Left ventricle myocardium superior (tissue), 1 donor: Measurements from ENCODE around the gene C8G. TPM values are rescaled to one million over a fixed set of nuclear protein-coding genes. Genes with fewer than 3 reads are reported as not detected.
A peak's percentile ranks its signal among the peaks of the same experiment; 100 is the strongest.

Source experiments
- ATAC-seq: fragments of 200-7000 bp; cut with Tn5 transposase; one replicate; pipeline ENCODE4 v1.9.1; 2020; ENCODE audit warnings: mild to moderate bottlenecking, moderate library complexity
- DNase-seq: peaks from one replicate; pipeline ENCODE4 v3.0.0-alpha.2; 2020
- intact Hi-C: fragments of 100-400 bp; cut with micrococcal nuclease; formaldehyde crosslinking; loops from one replicate; pipeline ENCODE4 v1.11.0; 2022
- total RNA-seq: library from RNA; stranded (reverse); fragmentation: NEBNext Ultra II Directional; extraction: Animal tissue kit (Norgen Biotek cat#: 25700); gene quantifications from one replicate; pipeline ENCODE4 v1.2.1, GENCODE V29; 2021
- donor health status: DM: no; HTN: yes; CAD: no; lungs with severe emphysema.

C8G gene
- total RNA-seq, 1 donor from 2014 or later = 2.2 TPM

DNA sequence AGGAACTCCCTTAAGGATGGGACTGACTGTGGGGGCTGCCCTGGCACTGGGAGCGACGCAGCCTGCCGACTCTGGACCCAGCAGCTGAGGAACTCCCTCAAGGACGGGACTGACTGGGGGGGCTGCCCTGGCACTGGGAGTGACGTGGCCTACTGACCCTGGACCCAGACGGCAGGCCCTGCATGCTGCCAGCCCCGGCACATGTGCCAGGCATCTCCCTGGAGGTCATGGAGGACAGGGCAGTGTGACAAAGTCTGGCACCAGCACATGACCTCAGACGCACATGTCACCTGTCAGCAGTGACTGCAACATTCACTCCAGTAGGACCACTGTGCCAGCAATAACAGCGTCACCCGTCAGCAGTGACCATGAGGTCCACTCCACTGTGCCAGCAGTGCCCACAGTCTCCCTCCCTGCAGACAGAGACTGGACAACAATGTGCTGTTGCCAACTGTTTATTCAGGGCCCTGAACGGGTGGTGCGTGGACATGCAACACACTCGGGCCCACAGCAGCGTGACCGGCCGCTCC, 5.0 kb upstream of the C8G start:
- ATAC-seq = peak; percentile 76
- peak; percentile 87 for DNase-seq
- intact Hi-C loops = no loop called here

DNA sequence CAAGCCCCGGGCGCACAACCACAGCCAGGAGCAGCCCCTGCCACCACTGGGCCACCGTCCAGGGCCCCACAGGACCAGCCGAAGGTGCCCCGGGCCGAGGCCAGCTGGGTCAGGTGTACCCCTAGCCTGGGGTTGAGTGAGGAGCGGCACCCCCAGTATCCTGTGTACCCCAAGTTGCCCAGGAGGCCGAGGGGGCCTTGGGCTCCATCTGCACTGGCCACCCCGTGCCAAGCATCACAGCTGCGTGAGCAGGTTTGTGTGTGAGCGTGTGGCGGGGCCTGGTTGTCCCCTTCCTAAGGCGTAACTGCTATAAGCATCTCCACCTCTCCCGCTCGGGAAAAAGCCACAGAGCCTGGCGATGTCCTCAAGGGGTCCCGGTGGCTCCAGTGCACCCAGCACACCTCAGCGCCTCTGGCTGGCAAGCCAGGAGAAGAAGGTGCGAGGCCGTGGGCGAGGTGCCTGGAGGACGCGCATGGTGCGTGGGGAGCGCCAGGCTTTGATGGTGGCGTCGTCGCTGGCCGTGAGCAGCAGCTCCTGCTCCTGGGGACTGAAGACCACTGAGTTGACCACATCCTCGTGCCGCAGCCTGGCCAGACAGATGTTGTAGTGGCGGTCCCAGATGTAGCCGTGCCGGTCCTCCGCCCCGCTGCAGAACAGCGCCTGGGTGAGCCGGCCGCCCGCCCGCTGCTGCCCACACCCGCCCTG, 4.4 kb upstream of the C8G start:
- intact Hi-C loops = no loop called here
- ATAC-seq (no peak), DNase-seq (peak; percentile 46)

DNA sequence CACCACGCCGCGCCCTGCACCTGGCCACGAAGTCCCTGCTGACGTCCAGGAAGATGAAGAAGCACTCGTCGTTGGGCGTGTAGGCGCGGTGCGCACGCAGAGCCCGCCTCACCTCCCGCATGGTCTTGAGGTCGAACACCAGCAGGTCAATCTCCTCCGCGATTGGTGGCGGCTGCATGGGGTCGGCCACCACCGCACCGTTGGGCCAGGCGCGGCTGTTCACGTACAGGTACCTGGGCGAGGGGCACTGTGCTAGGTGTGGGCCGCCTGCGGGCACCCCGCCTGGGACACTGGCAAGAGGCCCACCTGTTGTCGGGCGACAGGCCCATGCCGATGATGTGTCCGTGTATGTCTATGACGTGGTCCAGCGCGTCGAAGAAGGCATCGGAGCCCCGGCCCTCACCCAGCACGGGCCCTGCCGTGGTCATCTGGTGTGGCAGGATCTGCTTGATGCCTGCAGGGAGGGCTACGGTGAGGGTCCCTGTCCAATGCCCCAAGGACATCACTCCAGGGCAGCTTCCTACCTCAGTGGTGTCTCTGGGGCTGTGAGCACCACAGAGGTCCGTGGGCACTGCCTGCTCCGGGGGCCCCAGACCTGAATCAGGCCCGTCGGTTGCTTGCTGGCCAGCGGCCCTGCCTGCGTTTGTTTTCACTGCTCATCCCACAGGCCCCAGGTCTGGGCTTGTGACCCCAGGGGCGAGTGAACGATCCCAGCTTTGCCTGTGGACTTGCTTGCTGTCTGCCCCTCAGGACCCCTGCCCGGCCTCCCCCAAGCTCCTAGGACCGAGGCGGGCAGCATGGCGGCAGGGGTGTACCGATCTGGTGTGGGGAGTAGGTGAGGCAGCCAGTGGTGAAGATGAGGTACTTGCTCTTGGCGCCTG, 3.6 kb upstream of the C8G start:
- DNase-seq (peak; percentile 41), ATAC-seq (no peak)
- intact Hi-C loops = no loop called here

DNA sequence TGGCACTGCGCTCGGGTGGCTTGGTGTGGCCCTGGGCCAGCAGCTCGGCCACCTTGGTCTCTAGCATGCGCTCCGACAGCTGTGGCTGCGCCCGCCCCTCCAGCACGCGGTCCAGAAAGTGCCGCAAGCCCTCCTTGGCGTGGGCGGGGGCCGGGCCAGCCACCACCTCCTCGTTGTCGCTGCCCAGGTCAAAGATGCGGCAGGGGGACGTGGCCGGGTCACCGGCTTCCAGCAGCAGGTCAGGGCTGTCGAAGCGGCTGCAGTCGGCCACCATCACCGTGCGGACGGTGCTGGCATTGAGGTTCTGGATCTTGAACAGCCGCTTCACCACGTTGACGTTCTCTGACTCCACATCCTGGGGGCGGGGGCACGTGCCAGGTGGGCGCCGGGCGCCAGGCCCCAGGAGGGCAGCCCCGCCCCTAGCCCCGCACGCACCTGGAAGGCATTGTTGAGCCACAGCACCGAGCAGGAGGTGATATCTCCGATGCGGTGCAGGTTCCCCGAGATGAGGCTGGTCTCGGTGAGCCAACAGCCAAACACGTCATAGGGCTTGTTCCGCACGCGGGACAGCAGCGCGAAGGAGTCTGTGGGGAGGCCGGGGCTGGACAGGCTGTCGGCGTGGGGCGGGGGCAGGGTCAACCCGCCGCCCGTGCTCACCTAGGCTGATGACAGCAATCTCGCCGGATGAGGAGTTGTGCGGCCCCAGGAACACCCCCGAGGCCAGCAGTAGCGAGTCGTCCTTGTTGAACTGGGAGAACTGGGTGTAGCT, 2.7 kb upstream of the C8G start:
- DNase-seq = peak; percentile 41
- ATAC-seq = no peak

GRCh38 chr9:136942881-136943230, 2.2 kb upstream of the C8G start:
- DNase-seq (no peak), ATAC-seq (no peak)
- intact Hi-C loops = no loop called here

More for the DNA sequence above, 2.7 kb upstream of the C8G start:
- intact Hi-C loops = no loop called here

DNA sequence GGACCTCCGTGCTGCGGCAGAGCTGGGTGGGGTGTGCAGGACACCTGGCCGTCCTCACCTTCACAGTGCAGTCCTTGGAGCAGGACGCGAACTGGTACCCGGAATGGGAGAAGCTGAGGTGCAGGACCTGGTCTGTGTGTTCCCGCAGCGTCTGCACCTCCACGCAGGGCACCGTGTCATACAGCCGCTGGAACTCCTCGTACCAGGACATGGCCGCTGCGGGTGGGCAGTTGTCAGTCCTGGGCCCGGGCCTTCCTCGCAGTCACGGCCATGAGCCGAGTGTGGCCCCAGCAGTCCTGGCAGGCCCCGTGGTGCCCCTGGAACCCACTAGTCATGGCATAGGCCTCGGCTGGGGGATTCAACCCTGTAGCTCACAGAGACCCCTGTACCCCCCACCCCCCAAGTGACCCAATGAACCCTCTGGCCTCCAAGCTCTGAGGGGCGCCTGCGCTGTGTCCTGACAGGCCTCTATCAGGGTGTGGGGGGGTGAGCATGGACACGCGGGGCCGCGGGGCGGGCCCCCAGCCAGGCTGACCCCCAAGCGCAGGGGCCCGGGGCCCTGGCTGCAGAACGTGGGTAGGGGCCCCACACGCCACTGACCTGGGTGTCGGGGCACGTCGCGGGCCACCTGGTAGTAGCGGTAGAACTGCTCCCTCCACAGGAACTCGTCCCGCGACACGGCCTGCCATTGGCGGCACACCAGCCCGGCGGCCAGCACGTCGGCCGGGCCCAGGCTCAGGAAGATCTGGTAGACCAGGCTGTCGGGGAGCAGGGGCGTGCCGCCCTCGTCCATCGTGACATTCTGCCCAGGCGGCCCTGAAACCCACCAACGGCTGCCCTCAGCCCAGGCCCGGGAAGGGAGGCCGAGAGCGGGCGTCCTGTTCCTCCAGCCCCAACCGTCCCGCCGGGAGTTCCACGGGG, 1.5 kb upstream of the C8G start:
- ATAC-seq (no peak), DNase-seq (peak; percentile 69)
- intact Hi-C loops = no loop called here

- DNase-seq (no peak), ATAC-seq (peak; percentile 29)
- intact Hi-C loops = no loop called here
These were observed 878 bp upstream of the C8G start for GRCh38 chr9:136944212-136944518.

DNA sequence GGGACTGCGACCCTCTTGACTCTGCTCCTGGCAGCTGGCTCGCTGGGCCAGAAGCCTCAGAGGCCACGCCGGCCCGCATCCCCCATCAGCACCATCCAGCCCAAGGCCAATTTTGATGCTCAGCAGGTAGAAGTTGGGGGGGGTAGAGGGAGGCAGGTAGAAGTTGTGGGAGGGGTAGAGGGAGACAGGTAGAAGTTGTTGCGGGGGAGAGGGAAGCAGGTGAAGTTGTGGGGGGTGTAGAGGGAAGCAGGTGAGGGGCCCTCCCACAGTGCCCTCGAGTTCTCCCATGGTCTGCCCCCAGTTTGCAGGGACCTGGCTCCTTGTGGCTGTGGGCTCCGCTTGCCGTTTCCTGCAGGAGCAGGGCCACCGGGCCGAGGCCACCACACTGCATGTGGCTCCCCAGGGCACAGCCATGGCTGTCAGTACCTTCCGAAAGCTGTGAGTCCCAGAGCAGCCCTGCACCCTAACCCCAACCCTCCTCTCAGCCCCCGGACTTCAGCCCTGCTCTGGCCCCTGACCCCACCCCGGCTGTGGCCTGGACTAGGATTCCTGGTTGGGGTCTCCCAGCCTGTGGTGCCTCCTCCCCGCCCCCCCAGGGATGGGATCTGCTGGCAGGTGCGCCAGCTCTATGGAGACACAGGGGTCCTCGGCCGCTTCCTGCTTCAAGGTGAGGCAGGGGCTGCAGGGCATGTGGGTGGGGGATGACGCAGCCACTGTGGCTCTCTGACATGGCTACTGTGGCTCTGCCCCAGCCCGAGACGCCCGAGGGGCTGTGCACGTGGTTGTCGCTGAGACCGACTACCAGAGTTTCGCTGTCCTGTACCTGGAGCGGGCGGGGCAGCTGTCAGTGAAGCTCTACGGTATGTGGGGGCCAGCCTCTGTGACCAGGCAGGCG, 537 bp downstream of the C8G start:
- ATAC-seq = no peak
- DNase-seq = peak; percentile 44
- intact Hi-C loops = no loop called here

- intact Hi-C loops = no loop called here
These were observed 1.4 kb downstream of the C8G start for GRCh38 chr9:136946228-136947027.

DNA sequence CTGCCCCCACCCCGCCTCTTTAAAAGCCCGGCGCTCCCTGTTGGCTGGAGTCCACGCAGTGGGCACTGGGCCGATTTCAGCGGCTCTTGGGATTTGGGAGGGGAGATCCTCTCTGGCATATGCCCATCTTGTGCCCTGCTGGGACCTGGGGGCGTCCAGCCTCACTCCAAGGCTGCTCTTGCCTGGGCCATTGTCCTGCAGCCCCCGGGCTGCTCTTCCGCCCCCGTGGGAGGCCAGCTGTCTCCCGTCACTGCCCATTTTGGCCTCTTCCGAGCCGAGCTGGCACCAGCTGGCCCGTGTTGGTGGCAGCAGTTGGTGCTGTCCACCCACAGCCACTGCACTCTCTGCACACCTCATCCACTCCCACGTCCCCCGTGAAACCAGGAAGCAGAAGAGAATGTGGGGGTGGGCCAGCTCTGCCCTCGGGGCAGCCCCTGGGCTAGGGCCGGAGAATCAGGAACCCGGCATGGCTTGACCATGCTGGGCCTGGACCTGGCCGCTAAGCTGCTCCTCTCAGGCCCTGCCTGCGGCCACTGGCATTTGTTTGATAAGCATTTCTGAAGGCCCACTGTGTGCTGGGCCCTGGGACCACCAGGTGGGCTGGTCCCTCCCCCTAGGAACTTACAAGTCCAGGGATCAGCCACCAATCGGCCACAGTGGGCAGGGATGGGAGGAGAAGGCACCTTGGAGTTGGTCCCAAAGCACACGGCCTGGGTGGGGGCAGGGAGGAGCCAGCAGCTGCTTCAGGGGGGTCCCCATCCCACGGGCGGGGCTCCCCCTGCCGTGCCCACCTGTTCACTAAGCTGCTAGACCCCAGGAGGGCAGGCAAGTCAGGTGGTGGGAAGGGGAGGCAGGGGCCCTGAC, 2.2 kb downstream of the C8G start:
- intact Hi-C loops = no loop called here
- peak; percentile 43 for DNase-seq
- no peak for ATAC-seq

More at GRCh38 chr9:136946228-136947027, 1.4 kb downstream of the C8G start:
- ATAC-seq (no peak), DNase-seq (peak; percentile 49)

DNA sequence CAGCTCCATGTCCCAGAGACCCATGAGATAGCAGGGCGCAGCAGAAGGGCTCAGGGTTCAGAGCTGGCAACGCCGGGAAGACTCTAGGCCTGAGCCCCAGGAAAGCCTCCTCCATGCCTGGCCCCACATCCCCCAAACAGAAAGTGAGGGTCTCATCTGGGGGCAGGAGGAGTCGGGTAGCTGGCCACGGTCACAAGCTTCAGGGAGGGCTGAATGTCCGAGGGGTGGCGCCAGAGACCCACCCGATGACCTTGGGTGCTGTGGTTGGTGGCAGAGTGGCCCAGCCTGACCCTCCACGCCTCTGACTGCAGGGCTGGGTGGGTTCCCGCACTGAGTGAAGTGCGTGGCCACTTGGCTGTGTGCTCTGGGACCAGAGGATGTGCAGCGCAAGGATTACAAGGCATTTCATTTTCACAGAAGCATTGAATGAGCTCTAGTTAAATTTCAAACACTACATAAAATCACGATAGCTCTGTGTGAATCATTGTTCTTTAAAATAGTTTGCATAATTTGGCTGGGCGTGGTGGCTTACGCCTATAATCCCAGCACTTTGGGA, 3.0 kb downstream of the C8G start:
- intact Hi-C loops = no loop called here
- DNase-seq (peak; percentile 85), ATAC-seq (no peak)

DNA sequence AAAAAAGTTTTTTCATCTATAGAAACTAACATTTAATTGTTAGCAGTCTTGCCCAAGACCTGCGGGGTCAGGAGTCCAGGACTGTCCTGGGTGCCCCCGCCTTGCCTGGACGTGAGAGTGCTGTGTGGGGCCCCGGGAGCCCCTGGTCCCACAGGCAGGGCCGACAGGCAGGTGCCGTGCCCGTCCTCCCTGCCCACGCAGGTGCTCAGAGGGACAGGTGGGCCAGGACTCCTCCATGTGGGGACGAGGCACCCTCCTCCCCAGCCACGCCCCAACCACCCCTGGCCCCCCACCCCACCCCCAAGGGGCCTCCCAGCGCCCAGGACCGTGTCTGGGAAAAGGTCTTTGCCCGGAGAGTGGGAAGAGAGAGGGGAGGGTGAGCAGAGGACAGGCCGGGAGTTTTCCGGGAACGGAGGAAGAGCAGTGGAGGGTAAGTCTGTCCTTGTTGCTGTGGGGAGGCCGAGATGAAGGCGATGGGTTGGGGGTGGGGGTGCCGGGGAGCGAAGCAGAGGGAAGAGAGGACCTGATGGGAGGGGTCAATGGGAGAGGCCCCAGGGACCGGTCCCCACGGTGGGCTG, 4.3 kb downstream of the C8G start:
- DNase-seq (no peak), ATAC-seq (peak; percentile 2)
- intact Hi-C loops = no loop called here

DNA sequence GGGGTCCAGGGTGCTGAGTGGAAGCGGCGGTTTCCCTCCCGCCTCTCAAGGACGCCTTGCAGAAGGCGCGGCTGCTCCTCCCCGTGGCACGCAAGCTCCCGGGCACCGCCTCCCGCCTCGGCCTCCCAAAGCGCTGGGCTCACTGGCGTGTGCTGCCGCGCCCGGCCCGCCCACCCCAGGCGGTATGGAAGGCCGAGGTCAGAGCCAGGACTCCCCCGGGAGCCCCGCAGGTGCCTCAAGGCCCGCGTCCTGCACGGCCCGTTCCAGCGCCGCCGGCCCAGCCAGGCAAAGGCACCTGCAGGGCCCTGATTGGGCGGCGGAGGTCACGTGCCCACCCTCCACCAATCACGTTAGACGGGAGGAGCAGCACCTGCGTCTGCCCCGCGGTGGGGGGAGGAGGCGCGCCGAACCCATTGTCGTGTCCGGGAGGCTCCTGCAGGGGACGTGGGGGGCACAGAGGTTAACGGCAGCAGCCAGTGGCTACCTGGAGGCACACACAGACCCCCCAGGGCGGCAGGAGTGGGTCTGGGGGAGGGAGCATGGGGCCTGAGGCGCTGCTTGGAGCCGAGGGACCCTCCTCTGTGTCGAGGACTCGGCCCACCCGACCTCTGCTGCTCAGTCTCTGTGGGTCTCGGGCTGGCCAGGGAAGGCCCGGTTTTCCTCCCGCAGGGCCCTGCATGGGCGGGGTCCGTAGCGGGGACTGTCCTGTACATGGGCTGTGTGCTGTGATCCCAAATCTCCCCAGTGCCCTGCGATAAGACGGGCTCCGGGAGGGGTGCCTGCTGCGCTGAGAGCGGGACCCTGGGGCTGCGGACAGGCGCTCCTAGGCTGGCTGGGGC, 5.0 kb downstream of the C8G start:
- peak; percentile 98 for DNase-seq
- peak; percentile 90 for ATAC-seq
- intact Hi-C loops = no loop called here

DNA sequence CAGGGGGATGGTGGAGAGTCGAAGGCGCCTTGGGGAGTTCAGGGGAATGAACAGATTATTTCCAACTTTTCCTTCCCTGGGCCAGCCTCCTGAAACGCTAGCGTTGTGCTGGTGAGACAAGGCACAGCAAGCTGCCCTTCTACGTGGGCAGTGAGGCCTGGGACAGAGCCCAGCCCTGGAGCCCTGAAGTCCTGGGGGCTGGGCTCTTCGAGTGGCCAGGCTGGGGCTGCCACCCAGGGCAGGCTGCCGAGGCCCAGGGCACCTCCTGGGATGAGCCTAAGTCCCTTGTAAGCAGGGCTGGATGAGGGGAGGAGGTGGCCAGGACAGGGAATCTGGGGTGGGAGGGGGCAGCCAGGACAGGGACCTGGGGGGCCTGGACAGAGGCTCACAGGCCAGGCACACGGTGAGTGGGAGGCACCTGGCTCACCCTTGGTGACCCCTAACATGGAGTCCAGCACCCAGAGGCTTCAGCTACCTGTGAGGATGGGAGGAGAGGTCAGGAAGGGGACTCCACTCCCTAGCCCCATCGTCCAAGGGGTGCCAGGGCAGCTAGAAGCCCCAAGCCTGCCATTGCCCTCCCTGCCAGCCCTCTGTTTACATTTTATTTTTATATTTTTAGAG, 5.7 kb downstream of the C8G start:
- peak; percentile 53 for ATAC-seq
- peak; percentile 78 for DNase-seq
- intact Hi-C loops = no loop called here
